AG09309 (cell line): ENCODE data around the gene UGT1A5.

ENCODE experiments used
- DNase-seq: peaks from one replicate; pipeline ENCODE4 v3.0.0-alpha.2; 2010; ENCODE audit warnings: low read depth
- H3K4me3 ChIP-seq: 2 replicates; pipeline ENCODE4 v1.5.1; 2011; ENCODE audit warnings: mild to moderate bottlenecking, low read depth, low read length, moderate library complexity; ENCODE audit not compliant: control insufficient read depth
- CTCF ChIP-seq: IDR thresholded peaks from 2 replicates; pipeline ENCODE4 v1.5.1; 2011; ENCODE audit warnings: mild to moderate bottlenecking, low read depth, low read length, inconsistent platforms; ENCODE audit not compliant: insufficient read depth, control insufficient read depth; ENCODE audit errors: missing control alignments

UGT1A5 gene

DNA sequence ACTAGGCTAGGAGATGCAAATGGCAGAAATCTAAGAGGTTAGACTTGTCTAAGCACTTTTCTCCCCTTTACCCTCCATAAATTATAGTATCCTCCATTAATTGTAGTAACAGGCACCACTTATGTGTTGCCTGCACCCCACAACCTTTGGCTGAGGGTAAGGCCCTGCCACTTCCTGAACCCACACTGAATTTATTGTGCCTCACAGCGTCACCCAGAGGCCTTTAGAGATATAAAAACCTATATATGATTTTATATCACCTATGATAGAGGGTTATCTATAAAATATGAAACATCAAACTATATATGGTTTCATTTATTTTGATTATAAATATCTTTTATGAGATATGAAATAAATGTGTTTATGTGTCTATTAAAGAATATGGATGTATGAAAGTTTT lies 38.4 kb upstream of the UGT1A5 start:
- TF ChIP-seq CTCF = no peak
- DNase-seq = no peak
- H3K4me3 ChIP-seq = no peak overlapping the region

DNA sequence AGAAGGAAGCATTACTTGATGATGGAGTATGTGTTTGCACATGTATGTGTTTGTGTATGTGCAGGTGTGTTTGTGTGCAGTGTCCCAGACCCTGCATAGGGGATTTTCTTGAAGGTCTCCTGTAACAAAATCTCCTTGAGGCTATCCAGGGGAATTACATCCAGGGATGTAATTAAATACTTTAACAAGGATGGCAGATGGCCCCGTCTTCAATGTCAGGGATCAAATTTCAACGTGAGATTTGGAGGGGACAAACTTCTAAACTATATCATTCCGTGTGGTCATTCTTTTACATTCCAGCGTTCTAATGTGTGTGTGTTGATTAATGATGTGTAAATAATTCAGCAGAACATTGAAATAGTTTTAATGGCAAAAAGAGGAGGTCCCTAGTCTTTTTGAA lies 37.7 kb upstream of the UGT1A5 start:
- H3K4me3 ChIP-seq = no peak overlapping the region
- no peak for DNase-seq
- TF ChIP-seq CTCF = no peak

DNA sequence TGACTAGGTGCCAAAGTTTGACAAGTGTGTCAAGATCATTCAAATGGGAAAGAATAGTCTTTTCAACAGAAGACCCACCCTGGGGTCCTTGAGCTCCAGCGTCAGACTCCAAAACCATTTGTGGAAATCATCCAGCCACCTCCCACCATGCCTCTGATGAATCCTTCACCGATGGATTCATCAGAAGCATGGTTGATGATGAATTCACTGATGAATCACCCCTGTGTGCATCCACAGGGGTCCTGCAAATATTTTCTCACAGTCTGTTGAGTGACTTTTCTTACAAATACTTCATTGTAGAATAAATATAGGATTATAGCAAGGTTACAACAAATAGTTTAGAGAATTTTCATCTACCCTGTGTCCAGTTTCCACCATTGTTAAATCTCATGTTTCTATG lies 36.7 kb upstream of the UGT1A5 start:
- DNase-seq = no peak

DNA sequence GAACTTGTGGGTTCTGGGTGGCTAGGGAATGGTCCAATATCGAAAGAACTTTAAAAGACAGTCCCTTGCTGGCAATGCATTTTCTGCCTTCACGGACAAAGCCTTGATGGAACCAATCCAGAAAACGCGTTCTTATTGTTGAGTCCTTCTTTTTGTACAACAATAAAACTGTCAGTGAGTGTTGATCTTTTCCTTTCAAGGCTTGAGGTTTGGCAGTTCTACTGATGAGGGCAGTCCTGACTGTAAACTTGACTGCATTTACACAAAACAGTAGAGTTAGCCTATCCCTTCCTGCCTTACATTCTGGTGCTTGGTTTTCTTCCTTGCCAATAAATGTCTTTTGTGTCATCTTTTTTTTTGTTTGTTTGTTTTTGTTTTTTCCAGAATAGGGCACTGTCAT lies 33.5 kb upstream of the UGT1A5 start:
- no peak overlapping the region for H3K4me3 ChIP-seq
- no peak for TF ChIP-seq CTCF
- no peak for DNase-seq

More for the DNA sequence above, 36.7 kb upstream of the UGT1A5 start:
- TF ChIP-seq CTCF = no peak
- no peak overlapping the region for H3K4me3 ChIP-seq

- DNase-seq = no peak
- H3K4me3 ChIP-seq = no peak overlapping the region
- TF ChIP-seq CTCF = no peak
Measured at GRCh38 chr2:233680361-233681045, 32.2 kb upstream of the UGT1A5 start.

DNA sequence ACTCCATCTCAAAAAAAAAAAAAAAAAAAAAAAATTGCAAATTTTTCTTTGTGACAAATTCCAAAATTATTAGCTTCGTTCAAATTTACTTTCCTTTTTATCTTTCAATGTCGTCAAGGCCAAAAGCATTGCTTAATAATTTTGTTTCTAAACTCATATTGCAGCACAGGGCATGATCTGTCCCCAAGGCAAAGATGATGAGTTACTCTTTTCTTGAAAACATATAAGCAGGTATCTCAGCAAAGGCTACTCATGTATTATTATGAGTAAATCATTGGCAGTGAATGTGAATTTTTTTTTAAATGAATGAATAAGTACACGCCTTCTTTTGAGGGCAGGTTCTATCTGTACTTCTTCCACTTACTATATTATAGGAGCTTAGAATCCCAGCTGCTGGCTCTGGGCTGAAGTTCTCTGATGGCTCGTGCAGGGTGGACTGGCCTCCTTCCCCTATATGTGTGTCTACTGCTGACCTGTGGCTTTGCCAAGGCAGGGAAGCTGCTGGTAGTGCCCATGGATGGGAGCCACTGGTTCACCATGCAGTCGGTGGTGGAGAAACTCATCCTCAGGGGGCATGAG lies 31.1 kb upstream of the UGT1A5 start, which contains the start of gene UGT1A7:
Gene UGT1A7, plus strand, starts transcription at position 381 of the 579 bp plus-strand sequence. Its CDS starts 37 bp downstream, at position 418.
- no peak for DNase-seq
- no peak within 1 kb of the TSS for H3K4me3 ChIP-seq
- TF ChIP-seq CTCF = no peak
